ENCODE measurements around the gene ZNF280D.

DNA sequence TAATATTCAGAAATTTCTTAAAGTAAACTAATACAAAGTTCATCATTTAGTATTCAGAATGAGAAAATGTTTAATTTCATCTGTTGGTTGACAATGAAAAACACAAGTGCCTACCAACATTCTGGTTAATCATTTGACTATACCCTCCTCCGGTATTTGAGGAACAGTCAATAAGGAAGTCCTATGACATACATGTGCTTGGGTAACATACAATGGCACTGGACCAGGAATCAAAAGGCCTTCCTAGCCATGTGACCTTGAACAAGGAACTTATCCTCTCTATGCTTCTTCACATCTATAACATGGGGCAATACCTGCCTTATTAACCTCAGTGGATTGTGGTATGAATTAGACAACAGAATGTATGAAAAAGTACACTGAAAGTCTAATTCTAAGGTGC, 65.8 kb downstream of the ZNF280D start:
- no peak for TF ChIP-seq ARNTL (CRISPR knock-in tag; IDR thresholded peaks at IDR 0.05)
- TF ChIP-seq, protein P1, sequence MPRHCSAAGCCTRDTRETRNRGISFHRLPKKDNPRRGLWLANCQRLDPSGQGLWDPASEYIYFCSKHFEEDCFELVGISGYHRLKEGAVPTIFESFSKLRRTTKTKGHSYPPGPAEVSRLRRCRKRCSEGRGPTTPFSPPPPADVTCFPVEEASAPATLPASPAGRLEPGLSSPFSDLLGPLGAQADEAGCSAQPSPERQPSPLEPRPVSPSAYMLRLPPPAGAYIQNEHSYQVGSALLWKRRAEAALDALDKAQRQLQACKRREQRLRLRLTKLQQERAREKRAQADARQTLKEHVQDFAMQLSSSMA (CRISPR knock-in tag; IDR thresholded peaks at IDR 0.05) = no peak
- TF ChIP-seq, protein P2, sequence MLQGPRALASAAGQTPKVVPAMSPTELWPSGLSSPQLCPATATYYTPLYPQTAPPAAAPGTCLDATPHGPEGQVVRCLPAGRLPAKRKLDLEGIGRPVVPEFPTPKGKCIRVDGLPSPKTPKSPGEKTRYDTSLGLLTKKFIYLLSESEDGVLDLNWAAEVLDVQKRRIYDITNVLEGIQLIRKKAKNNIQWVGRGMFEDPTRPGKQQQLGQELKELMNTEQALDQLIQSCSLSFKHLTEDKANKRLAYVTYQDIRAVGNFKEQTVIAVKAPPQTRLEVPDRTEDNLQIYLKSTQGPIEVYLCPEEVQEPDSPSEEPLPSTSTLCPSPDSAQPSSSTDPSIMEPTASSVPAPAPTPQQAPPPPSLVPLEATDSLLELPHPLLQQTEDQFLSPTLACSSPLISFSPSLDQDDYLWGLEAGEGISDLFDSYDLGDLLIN (CRISPR knock-in tag; IDR thresholded peaks at IDR 0.05; ENCODE audit: borderline replicate concordance) = no peak
- TF ChIP-seq, protein P3, sequence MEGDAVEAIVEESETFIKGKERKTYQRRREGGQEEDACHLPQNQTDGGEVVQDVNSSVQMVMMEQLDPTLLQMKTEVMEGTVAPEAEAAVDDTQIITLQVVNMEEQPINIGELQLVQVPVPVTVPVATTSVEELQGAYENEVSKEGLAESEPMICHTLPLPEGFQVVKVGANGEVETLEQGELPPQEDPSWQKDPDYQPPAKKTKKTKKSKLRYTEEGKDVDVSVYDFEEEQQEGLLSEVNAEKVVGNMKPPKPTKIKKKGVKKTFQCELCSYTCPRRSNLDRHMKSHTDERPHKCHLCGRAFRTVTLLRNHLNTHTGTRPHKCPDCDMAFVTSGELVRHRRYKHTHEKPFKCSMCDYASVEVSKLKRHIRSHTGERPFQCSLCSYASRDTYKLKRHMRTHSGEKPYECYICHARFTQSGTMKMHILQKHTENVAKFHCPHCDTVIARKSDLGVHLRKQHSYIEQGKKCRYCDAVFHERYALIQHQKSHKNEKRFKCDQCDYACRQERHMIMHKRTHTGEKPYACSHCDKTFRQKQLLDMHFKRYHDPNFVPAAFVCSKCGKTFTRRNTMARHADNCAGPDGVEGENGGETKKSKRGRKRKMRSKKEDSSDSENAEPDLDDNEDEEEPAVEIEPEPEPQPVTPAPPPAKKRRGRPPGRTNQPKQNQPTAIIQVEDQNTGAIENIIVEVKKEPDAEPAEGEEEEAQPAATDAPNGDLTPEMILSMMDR (CRISPR knock-in tag; IDR thresholded peaks at IDR 0.05) = no peak
- TF ChIP-seq TAF1 (CRISPR knock-in tag; IDR thresholded peaks at IDR 0.05) = no peak
- no peak for TF ChIP-seq JUN (CRISPR knock-in tag; IDR thresholded peaks at IDR 0.05)
- no peak for TF ChIP-seq KAT2B (IDR thresholded peaks at IDR 0.05; ENCODE audit: borderline replicate concordance, low read depth, low read length)
- TF ChIP-seq ZNF143 (CRISPR knock-in tag; IDR thresholded peaks at IDR 0.05) = no peak
